HK-2 (cell line): Measurements from ENCODE around the gene GSDMA.
A peak's percentile ranks its signal among the peaks of the same experiment; 100 is the strongest.
"Not testable (repeated sequence)": the region's sequence is repeated elsewhere in the genome, so short reads cannot be mapped to it uniquely, and the experiment has no call there.

Experiments
- DNase-seq: peaks from one replicate; pipeline ENCODE4 v3.0.0-alpha.2; 2018; ENCODE audit not compliant: unreplicated experiment

GSDMA gene

GRCh38 chr17:39996800-39997199, 34.0 kb downstream of the GSDMA start:
- no peak for DNase-seq

GRCh38 chr17:39997543-39997942, 34.7 kb downstream of the GSDMA start:
- DNase-seq, result no peak

- DNase-seq, result no peak
Observed at GRCh38 chr17:39999067-39999466, 36.3 kb downstream of the GSDMA start.

- no peak for DNase-seq
Observed at GRCh38 chr17:40000161-40000560, 37.4 kb downstream of the GSDMA start.

GRCh38 chr17:40001335-40001734, 38.5 kb downstream of the GSDMA start:
- not testable (repeated sequence) for DNase-seq

GRCh38 chr17:40004072-40004471, 41.3 kb downstream of the GSDMA start:
- no peak for DNase-seq

- DNase-seq, result no peak
Observed at GRCh38 chr17:40004712-40005111, 41.9 kb downstream of the GSDMA start.

GRCh38 chr17:40005520-40005919, 42.7 kb downstream of the GSDMA start:
- no peak for DNase-seq

- DNase-seq, result not testable (repeated sequence)
Observed at GRCh38 chr17:40010946-40011500, 48.2 kb downstream of the GSDMA start.

GRCh38 chr17:40012017-40012647, 49.3 kb downstream of the GSDMA start:
- not testable (repeated sequence) for DNase-seq

GRCh38 chr17:40014375-40014980, 51.7 kb downstream of the GSDMA start:
- no peak for DNase-seq

- no peak for DNase-seq
Observed at GRCh38 chr17:40015005-40015997, 52.5 kb downstream of the GSDMA start, which contains the start of gene CSF3. CSF3 (plus strand) TSS chr17:40015440; CDS start chr17:40015475, 35 bp downstream.

- no peak for DNase-seq
Observed at GRCh38 chr17:40015998-40016985, 53.5 kb downstream of the GSDMA start.

- DNase-seq, result no peak
Observed at GRCh38 chr17:40017422-40018080, 54.7 kb downstream of the GSDMA start.

- DNase-seq, result no peak
Observed at GRCh38 chr17:40018211-40019121, 55.7 kb downstream of the GSDMA start.

- no peak for DNase-seq
Observed at GRCh38 chr17:40019140-40019991, 56.6 kb downstream of the GSDMA start.

- DNase-seq, result no peak
Observed at GRCh38 chr17:40020146-40020545, 57.3 kb downstream of the GSDMA start.

GRCh38 chr17:40021451-40021971, 58.7 kb downstream of the GSDMA start:
- DNase-seq, result peak; percentile 71
